Kidney (tissue), 14 donors: Measurements from ENCODE around the gene KAT8. TPM values are rescaled to one million over a fixed set of nuclear protein-coding genes. Genes with fewer than 3 reads are reported as not detected.

ENCODE experiments used
- DNase-seq, 5 donors: peaks; one replicate each; pipeline ENCODE4 v3.0.0-alpha.2; 2013 to 2020
- FAIRE-seq: peaks from 2 replicates; lab custom pipeline; 2012; peaks lifted over from hg19 to GRCh38; lab: Jason Lieb, UNC
- H3K27ac ChIP-seq, 2 donors: one replicate each; pipeline ENCODE4 v1.7.0; 2013; ENCODE audit warnings: low read depth in 2 of 2, low read length in 2 of 2, inconsistent platforms in 1 of 2
- H3K27me3 ChIP-seq: one replicate; pipeline ENCODE4 v1.7.1; 2013; ENCODE audit warnings: low read length, inconsistent platforms; ENCODE audit not compliant: control insufficient read depth, insufficient read depth
- H3K36me3 ChIP-seq, 3 donors: one replicate each; pipeline versions ENCODE4 v1.7.0 to v1.7.1; 2013; ENCODE audit warnings: low read length in 3 of 3, control low read depth in 1 of 3, inconsistent platforms in 1 of 3; ENCODE audit not compliant: insufficient read depth in 3 of 3, control insufficient read depth in 2 of 3
- H3K4me1 ChIP-seq, 3 donors: one replicate each; pipeline versions ENCODE4 v1.7.0 to v1.7.1; 2013; ENCODE audit warnings: low read length in 3 of 3, inconsistent platforms in 1 of 3, low read depth in 1 of 3; ENCODE audit not compliant: control insufficient read depth in 2 of 3, insufficient read depth in 2 of 3
- H3K4me3 ChIP-seq, 3 donors: one replicate each; pipeline versions ENCODE4 v1.7.0 to v1.8.1; 2013; ENCODE audit warnings: low read length in 3 of 3, control low read depth in 1 of 3, inconsistent platforms in 1 of 3
- H3K9ac ChIP-seq, 3 donors: one replicate each; pipeline versions ENCODE4 v1.7.0 to v1.7.1; 2013; ENCODE audit warnings: low read length in 3 of 3, control low read depth in 1 of 3, inconsistent platforms in 1 of 3
- H3K9me3 ChIP-seq, 3 donors: one replicate each; pipeline versions ENCODE4 v1.7.0 to v1.7.1; 2013; ENCODE audit warnings: low read length in 3 of 3, control low read depth in 1 of 3, inconsistent platforms in 1 of 3; ENCODE audit not compliant: control insufficient read depth in 2 of 3, insufficient read depth in 1 of 3
- intact Hi-C: fragments of 100-400 bp; cut with DNase I; formaldehyde crosslinking; loops from one replicate; pipeline ENCODE4 v1.11.1; 2022
- polyA plus RNA-seq: library from polyadenylated mRNA; stranded (reverse); fragments of 350-450 nt; fragmentation: Illumina TruSeq; extraction: RNeasy Lipid Tissue Mini Kit (QIAGEN cat#74804); gene quantifications from one replicate; pipeline ENCODE4 v1.2.3, GENCODE V29; 2014; ENCODE audit warnings: low read depth, low replicate concordance; ENCODE audit not compliant: insufficient read depth
- total RNA-seq: library from RNA; stranded (reverse); fragmentation: NEBNext Ultra II Directional; extraction: Animal tissue kit (Norgen Biotek cat#: 25700); gene quantifications from one replicate; pipeline ENCODE4 v1.2.1, GENCODE V29; 2021
- TF ChIP-seq, protein P1 (sequence below): IDR thresholded peaks from 3 replicates; pipeline ENCODE4 v1.5.1; 2012; ENCODE audit warnings: mild to moderate bottlenecking, moderate library complexity, borderline replicate concordance; ENCODE audit not compliant: insufficient read depth; ENCODE audit errors: extremely low read depth
- donor health status: control.
- donor health status: control.
- donor health status: control.
- donor health status: control.
- donor health status: control.
- donor health status: DM: yes; HTN: yes; CAD: no.
- donor health status: Normal renal cell carcinoma (clear cell type).

The KAT8 gene
- total and polyA plus RNA-seq, 2 donors from 2014 or later = 40.9 to 83.8 TPM

DNA sequence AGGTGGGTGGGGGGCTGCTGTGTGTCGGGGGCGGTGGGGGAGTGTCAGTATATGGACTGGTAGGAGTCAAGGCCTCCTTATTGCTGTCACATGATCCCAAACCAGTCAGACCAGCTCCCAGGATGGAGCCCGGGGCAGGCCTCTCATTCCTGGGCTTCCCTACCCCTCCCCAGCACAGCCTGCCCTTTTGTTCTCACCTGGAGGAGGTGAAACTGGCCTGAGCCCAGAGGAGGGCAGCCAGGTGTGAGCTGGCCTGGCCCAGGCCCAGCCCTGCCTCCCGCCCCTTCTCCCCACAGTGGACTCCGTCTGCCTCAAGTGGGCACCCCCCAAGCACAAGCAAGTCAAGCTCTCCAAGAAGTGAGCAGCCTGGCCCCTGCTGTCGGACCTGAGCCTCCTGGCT lies 13.4 kb downstream of the KAT8 start:
- FAIRE-seq (no peak), DNase-seq (peak; percentile 56 to 96 (median 75))
- no peaks in the 10 kb centered on the region for H3K27me3 ChIP-seq
- TF ChIP-seq, protein P1, sequence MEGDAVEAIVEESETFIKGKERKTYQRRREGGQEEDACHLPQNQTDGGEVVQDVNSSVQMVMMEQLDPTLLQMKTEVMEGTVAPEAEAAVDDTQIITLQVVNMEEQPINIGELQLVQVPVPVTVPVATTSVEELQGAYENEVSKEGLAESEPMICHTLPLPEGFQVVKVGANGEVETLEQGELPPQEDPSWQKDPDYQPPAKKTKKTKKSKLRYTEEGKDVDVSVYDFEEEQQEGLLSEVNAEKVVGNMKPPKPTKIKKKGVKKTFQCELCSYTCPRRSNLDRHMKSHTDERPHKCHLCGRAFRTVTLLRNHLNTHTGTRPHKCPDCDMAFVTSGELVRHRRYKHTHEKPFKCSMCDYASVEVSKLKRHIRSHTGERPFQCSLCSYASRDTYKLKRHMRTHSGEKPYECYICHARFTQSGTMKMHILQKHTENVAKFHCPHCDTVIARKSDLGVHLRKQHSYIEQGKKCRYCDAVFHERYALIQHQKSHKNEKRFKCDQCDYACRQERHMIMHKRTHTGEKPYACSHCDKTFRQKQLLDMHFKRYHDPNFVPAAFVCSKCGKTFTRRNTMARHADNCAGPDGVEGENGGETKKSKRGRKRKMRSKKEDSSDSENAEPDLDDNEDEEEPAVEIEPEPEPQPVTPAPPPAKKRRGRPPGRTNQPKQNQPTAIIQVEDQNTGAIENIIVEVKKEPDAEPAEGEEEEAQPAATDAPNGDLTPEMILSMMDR = no peak
- peak overlapping the region; percentile 85 to 90 for H3K27ac ChIP-seq
- peak overlapping the region in 1 of 3 donors; percentile 55 for H3K9ac ChIP-seq
- H3K4me3 ChIP-seq = no peak overlapping the region
- H3K9me3 ChIP-seq = no peaks in the 10 kb centered on the region
- intact Hi-C loops = no loop called here
- H3K4me1 ChIP-seq = peaks cover 0 to 45% (median 17%) of the 10 kb centered on the region in 3 donors
- peaks cover 3 to 35% (median 8%) of the 10 kb centered on the region in 3 donors for H3K36me3 ChIP-seq

DNA sequence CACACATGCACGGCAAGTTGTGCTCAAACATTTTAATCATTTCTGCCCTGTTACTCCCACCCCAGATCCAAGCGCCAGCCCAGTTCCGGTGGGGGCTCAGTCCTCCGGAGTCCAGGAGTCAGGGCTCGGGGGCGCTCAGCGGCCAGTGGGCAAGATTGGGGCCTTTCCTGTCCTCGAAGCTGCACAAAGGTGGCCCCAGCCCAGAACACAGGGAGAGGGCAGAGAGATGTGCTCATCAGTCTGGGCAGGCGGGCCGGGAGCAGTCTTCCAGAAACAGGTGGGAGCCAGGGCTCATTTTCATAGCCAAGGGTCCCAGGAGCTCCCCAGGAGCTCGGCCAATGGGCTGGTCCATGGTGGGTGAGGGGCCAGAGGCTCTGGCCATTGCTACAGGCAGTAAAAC lies 14.0 kb downstream of the KAT8 start:
- FAIRE-seq (no peak), DNase-seq (peak in 1 of 5 donors; percentile 44)
- no peaks in the 10 kb centered on the region for H3K27me3 ChIP-seq
- intact Hi-C loops = no loop called here
- no peaks in the 10 kb centered on the region for H3K9me3 ChIP-seq
- TF ChIP-seq, protein P1 = no peak
- peak overlapping the region; percentile 85 to 90 for H3K27ac ChIP-seq
- peaks cover 3 to 35% (median 8%) of the 10 kb centered on the region in 3 donors for H3K36me3 ChIP-seq
- no peak overlapping the region for H3K4me3 ChIP-seq
- H3K4me1 ChIP-seq = peaks cover 0 to 47% (median 21%) of the 10 kb centered on the region in 3 donors
- H3K9ac ChIP-seq = peak overlapping the region in 1 of 3 donors; percentile 46

DNA sequence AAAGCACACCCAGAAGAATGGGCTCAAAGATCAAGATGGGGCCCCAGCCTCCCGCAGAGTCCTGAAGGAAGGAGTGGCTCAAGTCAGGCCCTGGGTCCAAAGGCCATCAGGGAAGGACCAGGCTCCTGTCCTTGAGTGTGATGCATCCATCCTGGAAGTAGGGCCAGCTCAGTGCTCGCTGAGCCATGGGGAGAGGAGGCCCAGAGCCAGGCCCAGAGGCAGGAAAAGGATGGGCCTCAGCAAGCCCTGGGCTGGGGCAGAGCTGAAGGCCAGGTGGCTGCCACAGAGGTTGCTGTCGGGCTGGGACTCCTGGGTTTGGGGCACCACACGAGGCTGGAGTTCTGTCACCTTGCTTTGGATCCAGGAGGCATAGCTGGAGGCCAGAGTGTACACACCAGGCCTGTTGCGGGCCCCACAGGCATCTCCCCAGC lies 14.4 kb downstream of the KAT8 start:
- H3K4me3 ChIP-seq = no peak overlapping the region
- H3K27ac ChIP-seq = peak overlapping the region; percentile 37 to 90
- TF ChIP-seq, protein P1 = no peak
- FAIRE-seq = no peak
- intact Hi-C loops = no loop called here
- no peak overlapping the region for H3K9ac ChIP-seq
- no peaks in the 10 kb centered on the region for H3K9me3 ChIP-seq
- H3K4me1 ChIP-seq = peaks cover 0 to 47% (median 21%) of the 10 kb centered on the region in 3 donors
- peak in 2 of 5 donors; percentile 48 to 73 for DNase-seq
- no peaks in the 10 kb centered on the region for H3K27me3 ChIP-seq
- peaks cover 3 to 34% (median 8%) of the 10 kb centered on the region in 3 donors for H3K36me3 ChIP-seq
